Activated CD8-positive, alpha-beta T cell treated with anti-CD3 and anti-CD28 coated beads for 36 hours (primary cell): ENCODE measurements around the gene MAP4K3. TPM values are rescaled to one million over a fixed set of nuclear protein-coding genes. Genes with fewer than 3 reads are reported as not detected.

Experiments
- ATAC-seq: fragments of 200-7000 bp; cut with Tn5 transposase; one replicate; pipeline ENCODE4 v1.10.0; 2021; ENCODE audit warnings: mild to moderate bottlenecking, moderate library complexity
- CTCF ChIA-PET: fragments of 350-600 bp; sonication (Branson Sonifier 250); formaldehyde crosslinking; loops from one replicate; lab custom pipeline; 2021; ENCODE audit warnings: antibody characterized with exemption; lab: Charles Lee
- POLR2A ChIA-PET: fragments of 350-600 bp; sonication (Branson Sonifier 250); formaldehyde crosslinking; loops from one replicate; lab custom pipeline; 2021; ENCODE audit warnings: antibody characterized with exemption; lab: Charles Lee
- DNase-seq: peaks from one replicate; pipeline ENCODE4 v3.0.0-alpha.2; 2020
- H3K27ac Mint-ChIP-seq: one replicate; pipeline ENCODE4 v1.8.0; 2021; ENCODE audit warnings: mild to moderate bottlenecking, mixed read lengths
- H3K27me3 Mint-ChIP-seq: one replicate; pipeline ENCODE4 v1.8.0; 2021; ENCODE audit warnings: mixed read lengths
- H3K36me3 Mint-ChIP-seq: one replicate; pipeline ENCODE4 v1.8.0; 2021; ENCODE audit warnings: low read depth, mixed read lengths
- H3K4me1 Mint-ChIP-seq: one replicate; pipeline ENCODE4 v1.8.0; 2021; ENCODE audit warnings: low read depth, mixed read lengths
- H3K4me3 Mint-ChIP-seq: one replicate; pipeline ENCODE4 v1.8.0; 2021; ENCODE audit warnings: mild to moderate bottlenecking, moderate library complexity, mixed read lengths
- H3K9me3 Mint-ChIP-seq: one replicate; pipeline ENCODE4 v1.8.0; 2021; ENCODE audit warnings: mixed read lengths
- CTCF ChIP-seq: fragments of 200-600 bp; IDR thresholded peaks from one replicate; pipeline ENCODE4 v1.8.0; 2022; ENCODE audit warnings: antibody characterized with exemption, mild to moderate bottlenecking
- intact Hi-C: fragments of 100-400 bp; cut with micrococcal nuclease; formaldehyde crosslinking; loops from one replicate; pipeline ENCODE4 v1.10.0; 2022
- total RNA-seq, 2 experiments: library from RNA; stranded (reverse); gene quantifications; one replicate each; pipeline ENCODE4 v1.2.3, GENCODE V29; 2021

MAP4K3 gene
- total RNA-seq, 2 experiments from 2014 or later = 6.5 to 12.5 TPM

- TF ChIP-seq CTCF = no peak
- H3K27me3 Mint-ChIP-seq = no peaks in the 10 kb centered on the region
- DNase-seq (no peak), ATAC-seq (no peak)
- H3K36me3 Mint-ChIP-seq = peaks cover 1% of the 10 kb centered on the region
- ChIA-PET CTCF (no interaction called here), POLR2A (interaction anchor here (0.6 to 1.0 kb wide), 4 partner anchors 17 to 114 kb away, joined by 3 read pairs; no protein-coding TSS in a partner anchor)
- intact Hi-C loops = no loop called here
- peaks cover 67% of the 10 kb centered on the region for H3K4me1 Mint-ChIP-seq
- peak overlapping the region; percentile 86 for H3K4me3 Mint-ChIP-seq
- peak overlapping the region; percentile 76 for H3K27ac Mint-ChIP-seq
- H3K9me3 Mint-ChIP-seq = no peaks in the 10 kb centered on the region
Observed at GRCh38 chr2:39435741-39436591, 1.1 kb downstream of the MAP4K3 start.

- intact Hi-C loops = no loop called here
- no peak for DNase-seq
- POLR2A ChIA-PET = no interaction called here
- no peaks in the 10 kb centered on the region for H3K9me3 Mint-ChIP-seq
- no peaks in the 10 kb centered on the region for H3K27me3 Mint-ChIP-seq
- peaks cover 66% of the 10 kb centered on the region for H3K4me1 Mint-ChIP-seq
- no peak for ATAC-seq
- TF ChIP-seq CTCF = no peak
- H3K4me3 Mint-ChIP-seq = peak overlapping the region; percentile 86
- peaks cover 1% of the 10 kb centered on the region for H3K36me3 Mint-ChIP-seq
- CTCF ChIA-PET = no interaction called here
- no peak overlapping the region for H3K27ac Mint-ChIP-seq
Observed at GRCh38 chr2:39435234-39435633, 1.9 kb downstream of the MAP4K3 start.

- TF ChIP-seq CTCF = no peak
- CTCF ChIA-PET = no interaction called here
Observed at GRCh38 chr2:39434233-39434897, 2.7 kb downstream of the MAP4K3 start.

GRCh38 chr2:39433586-39434195 lies 3.4 kb downstream of the MAP4K3 start:
- ChIA-PET POLR2A (interaction anchor here (0.6 kb wide), 1 partner anchor 15 kb away, joined by 3 read pairs; no protein-coding TSS in a partner anchor), CTCF (no interaction called here)
- DNase-seq (no peak), ATAC-seq (no peak)
- no peaks in the 10 kb centered on the region for H3K9me3 Mint-ChIP-seq
- H3K4me3 Mint-ChIP-seq = no peak overlapping the region
- H3K27me3 Mint-ChIP-seq = no peaks in the 10 kb centered on the region
- no peak for TF ChIP-seq CTCF
- H3K4me1 Mint-ChIP-seq = peaks cover 57% of the 10 kb centered on the region
- no peak overlapping the region for H3K27ac Mint-ChIP-seq
- no peaks in the 10 kb centered on the region for H3K36me3 Mint-ChIP-seq
- intact Hi-C loops = no loop called here

More at GRCh38 chr2:39434233-39434897, 2.7 kb downstream of the MAP4K3 start:
- no peaks in the 10 kb centered on the region for H3K27me3 Mint-ChIP-seq
- H3K27ac Mint-ChIP-seq = no peak overlapping the region
- intact Hi-C loops = no loop called here
- ATAC-seq (no peak), DNase-seq (no peak)
- no peaks in the 10 kb centered on the region for H3K9me3 Mint-ChIP-seq
- no peaks in the 10 kb centered on the region for H3K36me3 Mint-ChIP-seq
- no peak overlapping the region for H3K4me3 Mint-ChIP-seq
- POLR2A ChIA-PET = no interaction called here
- peaks cover 61% of the 10 kb centered on the region for H3K4me1 Mint-ChIP-seq
